ENCODE data around the gene ZCCHC10.
"Not testable (repeated sequence)": the region's sequence is repeated elsewhere in the genome, so short reads cannot be mapped to it uniquely, and the experiment has no call there.

ZCCHC10 gene

DNA sequence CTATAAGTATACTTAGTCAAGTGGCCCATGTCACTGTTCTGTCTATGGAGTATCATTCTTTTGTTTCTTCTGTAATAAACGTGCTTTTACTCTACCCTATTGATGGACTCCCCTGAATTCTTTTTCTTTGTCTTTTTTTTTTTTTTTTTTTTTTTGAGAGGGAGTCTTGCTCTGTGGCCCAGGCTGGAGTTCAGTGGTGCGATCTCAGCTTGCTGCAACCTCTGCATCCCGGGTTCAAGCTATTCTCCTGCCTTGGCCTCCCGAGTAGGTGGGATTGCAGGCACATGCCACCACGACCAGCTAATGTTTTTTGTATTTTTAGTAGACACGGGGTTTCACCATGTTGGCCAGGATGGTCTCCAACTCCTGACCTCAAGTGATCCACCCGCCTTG is 53.9 kb downstream of the ZCCHC10 start:
- not testable (repeated sequence) for DNase-seq

DNA sequence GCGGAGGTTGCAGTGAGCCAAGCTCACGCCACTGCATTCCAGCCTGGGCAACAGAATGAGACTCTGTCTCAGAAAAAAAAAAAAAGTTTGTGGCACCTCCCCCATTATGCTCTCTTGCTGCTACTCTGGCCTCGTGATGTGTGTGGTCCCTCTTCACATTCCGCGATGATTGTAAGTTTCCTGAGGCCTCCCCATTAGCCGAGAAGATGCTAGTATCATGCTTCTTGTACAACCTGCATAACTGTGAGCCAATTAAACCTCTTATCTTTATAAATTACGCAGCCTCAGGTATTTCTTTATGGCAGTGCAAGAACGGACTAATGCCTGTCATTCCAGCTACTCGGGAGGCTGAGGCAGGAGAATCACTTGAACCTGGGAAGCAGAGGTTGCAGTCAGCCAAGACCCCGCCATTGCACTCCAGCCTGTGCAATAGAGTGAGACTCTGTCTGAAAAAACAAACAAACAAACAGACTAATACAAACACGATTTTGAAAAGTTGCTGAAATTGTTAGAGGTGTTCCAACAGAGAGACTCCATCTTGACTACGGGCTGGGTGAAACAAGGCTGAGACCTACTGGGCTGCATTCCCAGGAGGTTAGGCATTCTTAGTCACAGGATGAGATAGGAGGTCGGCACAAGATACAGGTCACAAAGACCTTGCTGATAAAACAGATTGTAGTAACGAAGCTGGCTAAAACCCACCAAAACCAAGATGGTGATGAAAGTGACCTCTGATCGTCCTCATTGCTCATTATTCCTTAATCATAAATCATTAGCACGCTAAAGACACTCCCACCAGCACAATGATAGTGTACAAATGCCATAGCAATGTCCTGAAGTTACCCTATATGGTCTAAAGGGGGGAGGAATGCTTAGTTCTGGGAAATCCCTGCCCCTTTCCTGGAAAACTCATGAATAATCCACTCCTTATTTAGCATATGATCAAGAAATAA is 54.6 kb downstream of the ZCCHC10 start:
- no peak for DNase-seq

GRCh38 chr5:132965120-132965519 is 61.2 kb downstream of the ZCCHC10 start:
- no peak for DNase-seq

DNA sequence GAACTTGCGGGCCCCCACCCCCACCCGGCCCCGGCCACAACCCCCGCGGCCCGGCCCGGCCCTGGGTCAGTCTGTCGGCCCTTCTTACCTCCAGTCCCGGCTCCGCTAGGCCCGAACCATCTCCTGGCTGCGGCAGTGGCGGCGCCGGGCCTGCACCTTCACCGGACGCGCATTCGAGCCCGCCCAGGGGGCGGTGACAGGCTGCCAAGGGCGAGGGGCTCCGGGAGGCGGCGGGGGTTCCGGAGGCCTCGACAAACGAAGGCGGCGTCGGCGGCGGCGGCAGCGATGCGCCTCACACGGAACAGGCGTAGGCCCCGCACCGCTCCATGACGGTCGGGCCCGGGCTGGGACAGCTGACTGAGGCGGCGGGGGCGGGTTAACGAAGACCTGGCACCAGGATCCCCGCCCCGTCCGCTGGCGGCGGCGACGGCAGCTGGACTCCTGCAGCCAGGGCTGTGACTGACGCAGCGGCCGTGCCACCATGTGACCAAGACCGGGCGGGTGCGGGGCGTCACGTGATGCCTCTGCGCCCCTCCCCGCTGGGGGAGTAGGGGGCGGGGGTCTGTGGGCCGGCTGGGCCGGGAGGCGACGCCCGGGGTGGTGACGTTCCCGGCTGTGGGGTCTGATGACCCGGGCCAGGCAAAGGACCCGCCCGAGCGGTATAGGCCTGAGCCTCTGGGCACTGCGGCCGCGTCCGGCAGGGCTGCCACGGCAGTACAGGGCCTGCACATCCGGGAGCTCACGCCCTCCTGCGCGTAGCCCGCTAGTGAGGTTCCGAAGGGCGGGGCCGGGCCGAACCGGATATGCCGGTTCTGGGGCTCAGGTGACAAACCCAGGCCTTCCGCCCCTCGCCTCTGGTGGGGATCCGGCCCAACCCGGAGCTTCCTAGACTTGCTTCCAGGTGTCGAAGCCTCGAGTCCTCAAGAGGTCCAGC is 62.9 kb downstream of the ZCCHC10 start, which contains the start of gene AFF4:
AFF4 (minus strand) TSS at position 464 of the 934 bp plus-strand sequence. CDS start 26,445 bp downstream, outside the sequence.
- peak; percentile 76 for DNase-seq

- no peak for DNase-seq
These were observed 63.8 kb downstream of the ZCCHC10 start for GRCh38 chr5:132962429-132963021.

- no peak for DNase-seq
These were observed 64.5 kb downstream of the ZCCHC10 start for GRCh38 chr5:132961887-132962286.

DNA sequence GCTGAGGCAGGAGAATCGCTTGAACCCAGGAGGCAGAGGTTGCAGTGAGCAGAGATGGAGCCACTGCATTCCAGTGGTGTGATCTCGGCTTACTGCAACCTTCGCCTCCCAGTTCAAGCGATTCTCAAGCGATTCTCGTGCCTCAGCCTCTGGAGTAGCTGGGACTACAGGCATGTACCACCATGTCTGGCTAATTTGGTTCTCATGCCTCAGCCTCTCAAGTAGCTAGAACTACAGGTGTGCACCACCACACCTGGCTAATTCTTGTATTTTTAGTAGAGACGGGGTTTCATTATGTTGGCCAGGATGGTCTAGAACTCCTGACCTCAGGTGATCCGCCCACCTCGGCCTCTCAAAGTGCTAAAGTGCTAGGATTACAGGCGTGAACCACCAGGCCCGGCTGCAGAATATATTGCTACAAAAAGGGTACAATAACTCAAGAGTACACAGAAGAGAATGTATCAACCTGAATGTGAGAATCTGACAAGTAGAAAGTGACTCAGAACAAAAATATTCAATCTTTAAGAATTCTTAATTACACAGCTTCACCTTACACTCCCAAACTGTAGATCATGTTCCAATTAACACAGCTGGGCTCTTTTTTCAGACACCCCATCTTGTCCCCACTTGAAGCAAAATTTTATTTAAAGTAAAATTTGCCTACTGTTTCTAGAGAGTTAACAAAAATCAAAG is 65.1 kb downstream of the ZCCHC10 start:
- DNase-seq: not testable (repeated sequence)

DNA sequence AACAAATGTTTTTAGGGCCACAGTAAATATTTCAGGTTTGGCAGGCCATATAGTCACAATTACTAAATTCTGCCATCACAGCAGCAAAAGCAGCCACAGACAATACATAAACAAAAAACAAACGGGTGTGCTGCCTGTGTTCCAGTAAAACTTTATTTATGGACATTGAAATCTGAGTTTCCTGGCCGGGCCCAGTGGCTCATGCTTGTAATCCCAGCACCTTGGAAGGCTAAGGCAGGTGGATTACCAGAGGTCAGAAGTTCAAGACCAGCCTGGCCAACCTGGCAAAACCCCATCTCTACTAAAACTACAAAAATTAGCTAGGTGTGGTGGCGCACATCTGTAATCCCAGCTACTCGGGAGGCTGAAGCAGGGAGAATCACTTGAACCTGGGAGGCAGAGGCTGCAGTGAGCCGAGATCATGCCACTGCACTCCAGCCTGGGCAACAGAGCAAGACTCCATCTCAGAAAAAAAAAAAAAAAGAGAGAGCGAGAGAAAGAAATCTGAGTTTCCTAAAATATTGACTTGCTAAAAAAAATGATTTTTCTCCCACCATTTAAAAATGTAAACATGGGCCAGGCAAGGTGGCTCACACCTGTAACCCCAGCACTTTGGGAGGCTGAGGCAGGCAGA is 70.1 kb downstream of the ZCCHC10 start:
- DNase-seq: not testable (repeated sequence)

DNA sequence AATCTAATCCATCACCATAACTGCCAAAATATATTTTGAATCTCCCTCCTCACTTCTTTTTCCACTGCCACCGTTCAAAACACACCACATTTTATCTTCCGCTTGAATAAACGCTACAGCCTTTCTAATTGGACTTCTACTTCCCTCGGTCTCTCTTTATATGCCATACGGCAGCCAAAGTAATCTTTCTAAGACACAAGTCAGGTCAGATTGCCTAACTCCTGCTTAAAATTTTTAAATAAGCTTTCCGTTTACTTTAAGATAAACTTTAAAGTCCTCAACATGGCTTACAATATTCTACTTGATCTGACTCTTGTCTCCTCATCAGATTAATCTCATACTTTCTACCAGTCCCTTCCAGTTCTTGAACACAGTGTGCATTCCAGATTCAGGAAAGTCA is 72.6 kb downstream of the ZCCHC10 start:
- DNase-seq: no peak

DNA sequence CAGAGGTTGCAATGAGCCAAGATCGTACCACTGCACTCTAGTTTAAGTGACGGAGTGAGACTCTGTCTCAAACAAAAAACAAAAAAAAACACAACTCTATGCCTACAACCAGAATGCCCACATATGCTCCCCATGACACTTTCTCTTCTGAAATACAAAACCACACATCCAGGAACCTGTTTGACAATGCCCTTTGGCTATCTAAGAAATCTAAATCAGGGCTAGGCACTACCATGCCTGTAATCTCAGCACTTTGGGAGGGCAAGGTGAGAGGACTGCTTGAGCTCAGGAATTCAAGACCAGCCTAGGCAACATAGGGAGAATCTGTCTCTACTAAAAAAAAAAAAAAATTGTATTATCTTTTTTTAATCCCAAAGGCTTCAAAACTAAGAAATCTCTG is 73.5 kb downstream of the ZCCHC10 start:
- DNase-seq: no peak

DNA sequence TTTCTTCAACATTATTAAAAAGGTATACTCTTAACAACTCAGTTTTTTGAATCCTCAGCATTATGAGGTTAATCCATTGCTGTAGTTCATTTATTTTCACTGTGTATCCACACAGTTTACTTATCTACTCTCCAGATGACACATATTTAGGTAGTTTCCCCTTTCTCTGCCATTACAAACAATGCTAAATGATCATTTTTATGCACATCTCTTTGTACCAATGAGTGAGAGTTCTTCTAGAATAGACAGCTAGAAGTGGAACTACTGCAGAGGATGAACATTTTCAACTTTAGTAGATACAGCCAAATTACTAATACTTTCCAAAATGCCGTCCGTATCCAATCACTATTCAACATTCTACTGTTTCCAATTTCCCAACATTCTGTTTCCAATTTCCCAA is 74.5 kb downstream of the ZCCHC10 start:
- DNase-seq: no peak

DNA sequence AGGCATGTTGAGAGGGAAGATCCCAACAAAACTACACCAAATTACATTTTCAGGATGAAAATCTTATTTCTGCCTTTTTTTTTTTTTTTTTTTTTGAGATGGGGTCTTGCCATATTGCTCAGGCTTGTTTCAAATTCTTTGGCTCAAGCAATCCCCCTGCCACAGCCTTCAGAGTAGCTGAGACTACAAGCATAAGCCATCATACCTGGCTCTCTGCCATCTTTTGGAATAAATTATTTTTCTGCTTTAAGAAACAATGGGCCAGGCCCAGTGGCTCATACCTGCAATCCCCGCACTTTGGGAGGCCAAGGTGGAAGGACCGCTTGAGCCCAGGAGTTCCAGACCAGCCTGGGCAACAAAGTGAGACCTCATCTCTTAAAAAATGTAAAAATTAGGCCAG is 77.2 kb downstream of the ZCCHC10 start:
- DNase-seq: no peak

GRCh38 chr5:132947671-132948070 is 78.7 kb downstream of the ZCCHC10 start:
- DNase-seq: no peak

Data from T-helper 9 cell (primary cell).